ENCODE measurements around the gene PRRX2. TPM values are rescaled to one million over a fixed set of nuclear protein-coding genes. Genes with fewer than 3 reads are reported as not detected.
A peak's percentile ranks its signal among the peaks of the same experiment; 100 is the strongest.

PRRX2 gene
- total and polyA plus RNA-seq, 2 experiments from 2014 or later, result 9.7 to 23.0 TPM

GRCh38 chr9:129648092-129648763, 17.2 kb upstream of the PRRX2 start:
- Histone ChIP-seq H3K79me2 (no peaks in the 10 kb centered on the region), H2AFZ (no peak overlapping the region), H3K4me2 (no peak overlapping the region), H3K4me1 (ENCODE audit: insufficient read depth) (peaks cover 4% of the 10 kb centered on the region), H3K27me3 (no peaks in the 10 kb centered on the region), H3K36me3 (replicated peaks; ENCODE audit: insufficient read depth, low read depth) (no peaks in the 10 kb centered on the region), H3K27ac (peak overlapping the region; percentile 31), H3K9me3 (ENCODE audit: low read depth) (no peaks in the 10 kb centered on the region), H3K4me3 (no peak overlapping the region), H3K9me2 (replicated peaks; ENCODE audit: insufficient read depth) (no peaks in the 10 kb centered on the region), H4K20me1 (ENCODE audit: insufficient read depth, poor library complexity, severe bottlenecking) (no peaks in the 10 kb centered on the region)
- DNase-seq (ENCODE audit: low spot score), result no peak
- no peak for TF ChIP-seq CTCF (IDR thresholded peaks at IDR 0.05; ENCODE audit: poor library complexity)
- TF ChIP-seq EZH2 (IDR thresholded peaks at IDR 0.05; ENCODE audit: borderline replicate concordance), result no peak
- TF ChIP-seq EZH2phosphoT487 (IDR thresholded peaks at IDR 0.05; ENCODE audit: low read depth, severe bottlenecking, unreplicated experiment), result no peak
- 70% methylated on average over 9 of the region's 16 CpGs for WGBS (ENCODE audit: low lambda C conversion rate, missing lambda C conversion rate)

- Histone ChIP-seq H2AFZ (no peak overlapping the region), H3K79me2 (no peaks in the 10 kb centered on the region), H3K9me2 (replicated peaks; ENCODE audit: insufficient read depth) (no peaks in the 10 kb centered on the region), H3K27ac (peak overlapping the region; percentile 31), H3K9me3 (ENCODE audit: low read depth) (no peaks in the 10 kb centered on the region), H4K20me1 (ENCODE audit: insufficient read depth, poor library complexity, severe bottlenecking) (no peaks in the 10 kb centered on the region), H3K4me2 (no peak overlapping the region), H3K27me3 (no peaks in the 10 kb centered on the region), H3K4me1 (ENCODE audit: insufficient read depth) (peaks cover 4% of the 10 kb centered on the region), H3K36me3 (replicated peaks; ENCODE audit: insufficient read depth, low read depth) (no peaks in the 10 kb centered on the region), H3K4me3 (no peak overlapping the region)
- WGBS (ENCODE audit: low lambda C conversion rate, missing lambda C conversion rate), result 88% methylated on average over 10 of the region's 10 CpGs
- TF ChIP-seq EZH2 (IDR thresholded peaks at IDR 0.05; ENCODE audit: borderline replicate concordance) (no peak), EZH2phosphoT487 (IDR thresholded peaks at IDR 0.05; ENCODE audit: low read depth, severe bottlenecking, unreplicated experiment) (no peak), CTCF (IDR thresholded peaks at IDR 0.05; ENCODE audit: poor library complexity) (no peak)
- no peak for DNase-seq (ENCODE audit: low spot score)
Observed at GRCh38 chr9:129648764-129649115, 16.7 kb upstream of the PRRX2 start.

DNA sequence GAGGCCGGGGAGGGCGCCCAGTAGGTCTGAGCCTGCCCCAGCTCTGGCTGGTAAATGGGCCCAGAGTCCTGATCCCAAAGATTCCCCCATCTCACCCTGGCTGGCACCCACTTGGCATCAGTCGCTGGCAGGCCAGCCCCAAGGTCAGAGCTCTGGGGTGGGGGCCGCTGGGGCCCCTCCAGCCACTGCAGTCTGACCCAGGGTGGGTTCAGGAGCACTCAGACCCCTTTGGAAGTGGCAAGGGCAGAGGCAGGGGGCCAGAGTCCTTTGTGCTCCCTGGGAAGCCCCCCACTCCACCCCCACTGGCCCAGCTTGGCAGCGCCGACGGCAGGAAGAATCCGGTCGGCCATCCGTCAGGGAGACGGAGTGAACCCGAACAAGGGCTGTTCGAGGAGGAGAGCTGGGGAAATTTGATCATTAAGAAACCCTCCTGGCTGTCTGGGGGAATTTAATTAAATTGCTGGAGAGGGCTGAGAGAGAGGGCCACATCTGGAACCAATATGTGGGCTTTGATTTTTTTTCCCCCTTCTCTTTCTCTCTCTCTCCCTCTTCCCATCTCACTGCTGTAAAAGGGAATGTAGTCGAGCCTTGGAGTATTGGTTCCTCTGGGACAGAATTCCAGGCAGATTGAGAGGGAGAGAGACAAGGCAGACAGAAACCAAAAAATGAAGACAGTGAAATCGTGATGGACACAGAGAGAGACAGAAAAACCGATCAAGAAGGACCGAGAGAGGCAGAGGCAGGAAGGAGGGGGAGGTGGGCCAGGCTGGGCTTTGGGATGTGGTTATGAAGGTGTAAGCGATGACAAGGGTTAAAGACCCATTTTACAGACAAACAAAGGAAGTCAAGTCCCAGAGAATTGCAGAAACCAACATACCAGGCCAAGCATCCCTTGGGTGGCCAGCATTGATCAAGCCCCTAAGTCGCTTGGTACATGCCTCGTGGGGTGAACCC, 15.4 kb upstream of the PRRX2 start:
- no peaks in the 10 kb centered on the region for H4K20me1 ChIP-seq (ENCODE audit: insufficient read depth, poor library complexity, severe bottlenecking)
- H2AFZ ChIP-seq, result no peak overlapping the region
- H3K4me1 ChIP-seq (ENCODE audit: insufficient read depth), result peaks cover 16% of the 10 kb centered on the region
- H3K9me2 ChIP-seq (replicated peaks; ENCODE audit: insufficient read depth), result no peaks in the 10 kb centered on the region
- H3K36me3 ChIP-seq (replicated peaks; ENCODE audit: insufficient read depth, low read depth), result no peaks in the 10 kb centered on the region
- TF ChIP-seq CTCF (IDR thresholded peaks at IDR 0.05; ENCODE audit: poor library complexity) (no peak), EZH2 (IDR thresholded peaks at IDR 0.05; ENCODE audit: borderline replicate concordance) (no peak), EZH2phosphoT487 (IDR thresholded peaks at IDR 0.05; ENCODE audit: low read depth, severe bottlenecking, unreplicated experiment) (no peak)
- no peak overlapping the region for H3K4me3 ChIP-seq
- H3K27ac ChIP-seq, result peak overlapping the region; percentile 92
- H3K27me3 ChIP-seq, result no peaks in the 10 kb centered on the region
- H3K4me2 ChIP-seq, result no peak overlapping the region
- DNase-seq (ENCODE audit: low spot score), result peak; percentile 44
- H3K9me3 ChIP-seq (ENCODE audit: low read depth), result no peaks in the 10 kb centered on the region
- H3K79me2 ChIP-seq, result no peaks in the 10 kb centered on the region
- WGBS (ENCODE audit: low lambda C conversion rate, missing lambda C conversion rate), result 63% methylated on average over 20 of the region's 20 CpGs
